Right lobe of liver (tissue), 6 donors: ENCODE data around the gene WDFY3. TPM values are rescaled to one million over a fixed set of nuclear protein-coding genes. Genes with fewer than 3 reads are reported as not detected.

ENCODE experiments used
- ATAC-seq, 4 donors: fragments of 200-7000 bp; cut with Tn5 transposase; one replicate each; pipeline ENCODE4 v1.9.1; 2020; ENCODE audit warnings: mild to moderate bottlenecking in 4 of 4, moderate library complexity in 4 of 4
- DNase-seq, 3 donors: peaks; one replicate each; pipeline ENCODE4 v3.0.0-alpha.2; 2020
- H3K27ac ChIP-seq, 3 donors: fragments of 200-600 bp; one replicate each; pipeline ENCODE4 v1.8.0; 2022
- H3K27me3 ChIP-seq, 2 donors: fragments of 200-600 bp; one replicate each; pipeline ENCODE4 v1.8.0; 2022
- H3K36me3 ChIP-seq, 4 donors: fragments of 200-600 bp; sonication (generic) in 1 of 4; one replicate each; pipeline versions ENCODE4 v1.5.1 to v1.8.0; 2017 to 2022; ENCODE audit warnings: control low read depth in 1 of 4
- H3K4me1 ChIP-seq, 4 donors: fragments of 200-600 bp; sonication (generic) in 1 of 4; one replicate each; pipeline versions ENCODE4 v1.5.1 to v1.8.0; 2017 to 2022; ENCODE audit warnings: control low read depth in 1 of 4
- H3K4me3 ChIP-seq, 3 donors: fragments of 200-600 bp; one replicate each; pipeline ENCODE4 v1.8.0; 2022
- H3K9me3 ChIP-seq, 4 donors: fragments of 200-600 bp; sonication (generic) in 1 of 4; one replicate each; pipeline versions ENCODE4 v1.5.1 to v1.8.0; 2017 to 2022; ENCODE audit warnings: control low read depth in 1 of 4
- POLR2A ChIP-seq: fragments of 450-650 bp; IDR thresholded peaks from one replicate; pipeline ENCODE4 v1.6.1; 2017; ENCODE audit warnings: antibody characterized with exemption, mild to moderate bottlenecking
- WGBS: methylation state at CpG from one replicate; pipeline ENCODE4 v1.1.6; 2018; ENCODE audit warnings: low coverage, low lambda C conversion rate; ENCODE audit not compliant: insufficient coverage; ENCODE audit errors: missing lambda C conversion rate; 5-methylcytosine and 5-hydroxymethylcytosine counted together
- intact Hi-C, 2 donors: fragments of 100-400 bp; cut with DNase I; formaldehyde crosslinking; loops; one replicate each; pipeline versions ENCODE4 v1.11.2 to v1.14.1; 2022
- total RNA-seq, 6 experiments: library from RNA; depleted of rRNA in 2 of 6; stranded (reverse); fragments of >200 nt in 2 of 6; fragmentation: NEBNext Ultra II Directional in 3 of 6; extraction: Animal tissue kit (Norgen Biotek cat#: 25700) in 3 of 6; gene quantifications; one replicate each; pipeline versions ENCODE4 v1.1.0 to v1.2.4, GENCODE V29; 2016 to 2023
- TF ChIP-seq, protein P1 (sequence below), 4 donors: fragments of 200-600 bp in 3 of 4; fragments of 450-650 bp in 1 of 4; IDR thresholded peaks; one replicate each; pipeline versions ENCODE4 v1.5.1 to v1.8.0; 2016 to 2022; ENCODE audit warnings: antibody characterized with exemption in 4 of 4, mild to moderate bottlenecking in 2 of 4
- donor health status: DM: no; HTN: yes; CAD: no.
- donor health status: DM: no; HTN: no; CAD: no.
- donor health status: DM: no; HTN: no; CAD: no.
- donor health status: DM: no; HTN: yes; CAD: no.
- donor health status: DM: no; HTN: yes; CAD: no.

Gene WDFY3
- total RNA-seq, 6 experiments from 2014 or later = 18.8 to 36.5 (median 25.9) TPM

DNA sequence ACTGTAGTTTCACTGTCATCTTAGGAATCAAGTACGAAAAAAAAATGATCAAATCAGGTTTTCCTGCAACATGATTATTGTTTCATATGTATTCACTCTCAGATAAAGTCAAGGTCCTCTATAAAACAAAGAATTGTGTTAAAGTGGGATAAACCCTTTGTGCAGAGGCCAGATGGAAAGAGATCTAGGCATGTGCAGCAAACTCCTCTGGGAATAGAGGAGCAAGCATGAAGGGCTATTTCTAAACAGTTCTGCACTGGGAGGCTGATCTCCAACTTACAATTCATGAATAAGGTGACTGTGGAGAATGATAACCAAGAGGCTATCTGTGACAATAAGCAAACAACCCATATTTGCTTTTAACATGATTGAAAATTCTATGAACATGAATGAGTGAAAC is 2.4 kb upstream of the WDFY3 start:
- H3K9me3 ChIP-seq = no peaks in the 10 kb centered on the region
- no peaks in the 10 kb centered on the region for H3K27me3 ChIP-seq
- H3K4me1 ChIP-seq = peaks cover 0 to 15% (median 4%) of the 10 kb centered on the region in 4 donors
- WGBS = 71% methylated on average over 1 of the region's 1 CpG
- no peaks in the 10 kb centered on the region for H3K36me3 ChIP-seq
- TF ChIP-seq, protein P1, sequence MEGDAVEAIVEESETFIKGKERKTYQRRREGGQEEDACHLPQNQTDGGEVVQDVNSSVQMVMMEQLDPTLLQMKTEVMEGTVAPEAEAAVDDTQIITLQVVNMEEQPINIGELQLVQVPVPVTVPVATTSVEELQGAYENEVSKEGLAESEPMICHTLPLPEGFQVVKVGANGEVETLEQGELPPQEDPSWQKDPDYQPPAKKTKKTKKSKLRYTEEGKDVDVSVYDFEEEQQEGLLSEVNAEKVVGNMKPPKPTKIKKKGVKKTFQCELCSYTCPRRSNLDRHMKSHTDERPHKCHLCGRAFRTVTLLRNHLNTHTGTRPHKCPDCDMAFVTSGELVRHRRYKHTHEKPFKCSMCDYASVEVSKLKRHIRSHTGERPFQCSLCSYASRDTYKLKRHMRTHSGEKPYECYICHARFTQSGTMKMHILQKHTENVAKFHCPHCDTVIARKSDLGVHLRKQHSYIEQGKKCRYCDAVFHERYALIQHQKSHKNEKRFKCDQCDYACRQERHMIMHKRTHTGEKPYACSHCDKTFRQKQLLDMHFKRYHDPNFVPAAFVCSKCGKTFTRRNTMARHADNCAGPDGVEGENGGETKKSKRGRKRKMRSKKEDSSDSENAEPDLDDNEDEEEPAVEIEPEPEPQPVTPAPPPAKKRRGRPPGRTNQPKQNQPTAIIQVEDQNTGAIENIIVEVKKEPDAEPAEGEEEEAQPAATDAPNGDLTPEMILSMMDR (IDR thresholded peaks at IDR 0.05) = no peak
- no peak for TF ChIP-seq POLR2A
- ATAC-seq (no peak), DNase-seq (no peak)
- no peak overlapping the region for H3K27ac ChIP-seq
- intact Hi-C loops = loop anchor here (5.0 kb wide), 1 partner anchor 217 kb away; no protein-coding TSS in a partner anchor
- no peak overlapping the region for H3K4me3 ChIP-seq

DNA sequence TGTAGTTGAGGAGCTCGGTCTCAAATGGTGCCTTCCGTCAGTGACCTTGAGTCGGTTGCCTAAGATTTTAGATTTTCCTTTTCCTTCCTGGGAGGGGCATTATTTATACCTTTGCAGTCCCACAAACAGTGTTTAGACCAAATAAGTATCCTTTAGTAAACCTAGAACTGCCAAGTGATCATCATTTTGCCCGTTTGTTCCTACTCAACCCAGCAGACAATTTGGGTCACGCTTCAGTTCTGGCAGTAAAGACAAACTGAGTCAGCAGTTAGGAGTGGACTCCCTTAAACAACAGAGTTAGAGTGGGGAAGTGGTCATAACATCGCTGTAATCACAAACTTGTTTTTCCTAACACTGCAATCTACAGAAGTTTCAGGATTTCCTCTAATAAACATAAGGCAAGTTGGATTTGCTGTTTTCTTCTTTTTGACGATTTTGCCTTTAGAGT is 777 bp upstream of the WDFY3 start:
- 5% methylated on average over 6 of the region's 7 CpGs for WGBS
- no peak for DNase-seq
- intact Hi-C loops = loop anchor here (5.0 kb wide), 1 partner anchor 215 kb away; no protein-coding TSS in a partner anchor

DNA sequence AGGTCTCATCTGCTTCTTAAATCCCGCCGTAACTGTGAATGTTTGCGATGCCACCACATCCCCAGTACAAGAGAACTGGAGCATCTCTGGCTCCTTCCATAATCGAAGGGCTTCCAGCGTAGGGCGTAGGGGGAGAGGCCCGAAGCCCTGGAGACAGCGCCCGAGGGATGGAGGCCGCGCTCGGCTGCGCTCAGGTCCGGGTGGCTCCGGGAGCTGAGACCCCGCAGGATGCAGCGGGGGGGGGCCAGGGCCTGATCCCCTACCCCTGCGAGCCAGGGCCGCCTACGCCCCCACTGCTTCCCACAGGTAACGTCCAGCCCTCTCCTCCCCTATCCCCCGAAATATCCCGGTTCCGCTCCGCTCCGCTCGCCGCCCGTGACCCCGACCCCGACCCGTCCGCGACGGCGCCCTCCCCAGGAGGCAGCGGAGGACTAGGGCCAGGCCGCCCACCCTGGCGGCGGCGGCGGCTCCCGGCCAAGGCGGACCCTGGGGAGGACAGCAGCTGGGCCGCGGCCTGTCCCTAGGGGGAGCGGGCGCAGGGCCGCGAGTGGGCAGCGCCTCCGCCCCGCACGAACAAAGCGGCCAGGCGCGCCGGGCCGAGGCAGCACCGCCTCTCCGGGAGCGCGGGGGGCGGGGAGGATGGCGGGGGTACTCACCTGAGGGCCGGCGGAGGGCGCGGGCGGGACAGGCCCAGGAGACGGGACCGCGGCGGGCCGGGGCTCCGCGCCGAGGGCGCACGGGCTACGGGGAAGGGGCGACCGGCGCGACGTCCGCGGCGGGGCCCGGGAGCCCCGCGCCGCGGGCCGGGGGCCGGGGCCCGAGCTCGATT is 723 bp downstream of the WDFY3 start:
- Histone ChIP-seq H3K4me3 (peak overlapping the region; percentile 75 to 78 (median 78)), H3K36me3 (no peaks in the 10 kb centered on the region), H3K4me1 (peaks cover 0 to 15% (median 4%) of the 10 kb centered on the region in 4 donors), H3K27me3 (no peaks in the 10 kb centered on the region), H3K9me3 (no peaks in the 10 kb centered on the region), H3K27ac (peak overlapping the region; percentile 68 to 90 (median 87))
- TF ChIP-seq, protein P1 (IDR thresholded peaks at IDR 0.05) = no peak
- TF ChIP-seq POLR2A = no peak
- 2% methylated on average over 13 of the region's 98 CpGs for WGBS
- intact Hi-C loops = loop anchor here (5.0 kb wide), 1 partner anchor 213 kb away; no protein-coding TSS in a partner anchor
- ATAC-seq (peak; percentile 40 to 55 (median 48)), DNase-seq (peak; percentile 65 to 67 (median 66))

More for the DNA sequence above, 777 bp upstream of the WDFY3 start:
- Histone ChIP-seq H3K27me3 (no peaks in the 10 kb centered on the region), H3K36me3 (no peaks in the 10 kb centered on the region), H3K4me3 (peak overlapping the region; percentile 75 to 78 (median 78)), H3K4me1 (peaks cover 0 to 15% (median 4%) of the 10 kb centered on the region in 4 donors), H3K27ac (peak overlapping the region; percentile 68 to 90 (median 87)), H3K9me3 (no peaks in the 10 kb centered on the region)
- peak; percentile 26 to 40 (median 33) for ATAC-seq
- no peak for TF ChIP-seq POLR2A
- TF ChIP-seq, protein P1 (IDR thresholded peaks at IDR 0.05) = no peak

DNA sequence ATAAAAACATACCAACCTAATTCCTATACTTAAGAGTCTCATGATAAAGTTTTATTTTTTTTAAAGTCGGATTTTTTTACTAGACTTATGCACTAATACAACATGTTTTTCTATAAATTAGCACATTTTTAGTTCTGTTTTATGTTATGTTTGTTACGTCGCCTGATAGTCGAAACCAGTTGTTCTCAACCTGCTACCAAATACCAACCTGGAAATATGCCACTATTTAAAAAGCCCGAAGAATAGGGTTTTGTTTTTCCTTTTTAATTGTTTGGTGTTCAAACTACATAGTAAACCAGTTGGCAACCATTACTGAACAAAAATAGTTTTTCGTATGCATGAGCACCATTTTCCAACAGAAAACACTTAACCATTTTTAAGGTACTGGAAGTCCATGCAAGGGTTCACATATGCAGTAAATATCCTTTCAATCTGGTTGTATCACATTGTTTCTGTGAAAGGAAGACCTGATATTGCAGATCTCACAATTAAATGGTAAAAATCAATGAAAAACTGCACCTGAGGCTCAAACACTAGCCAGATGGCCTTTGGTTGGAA is 1.4 kb downstream of the WDFY3 start:
- no peak for TF ChIP-seq POLR2A
- TF ChIP-seq, protein P1 (IDR thresholded peaks at IDR 0.05) = no peak
- H3K4me1 ChIP-seq = peaks cover 0 to 15% (median 4%) of the 10 kb centered on the region in 4 donors
- H3K27ac ChIP-seq = peak overlapping the region in 1 of 3 donors; percentile 87
- ATAC-seq (no peak), DNase-seq (no peak)
- no peaks in the 10 kb centered on the region for H3K9me3 ChIP-seq
- no peaks in the 10 kb centered on the region for H3K36me3 ChIP-seq
- WGBS = 61% methylated on average over 6 of the region's 6 CpGs
- H3K4me3 ChIP-seq = peak overlapping the region; percentile 75 to 78 (median 78)
- intact Hi-C loops = loop anchor here (5.0 kb wide), 1 partner anchor 213 kb away; no protein-coding TSS in a partner anchor
- H3K27me3 ChIP-seq = no peaks in the 10 kb centered on the region
